Activated CD4-positive, alpha-beta T cell treated with anti-CD3 and anti-CD28 coated beads, Interleukin-2, Interleukin-4, amounts not matched to agents 100 ng/mL and 50 ng/mL, durations not matched to agents 16 hours and 8 hours (primary cell): ENCODE data around the gene C2CD5.
"Not testable (repeated sequence)": the region's sequence is repeated elsewhere in the genome, so short reads cannot be mapped to it uniquely, and the experiment has no call there.

Experiments
- DNase-seq: peaks from one replicate; pipeline ENCODE4 v3.0.0-alpha.2; 2020; ENCODE audit warnings: low spot score

The C2CD5 gene

GRCh38 chr12:22476133-22476532 lies 68.2 kb downstream of the C2CD5 start:
- no peak for DNase-seq

GRCh38 chr12:22474970-22475720 lies 69.2 kb downstream of the C2CD5 start:
- DNase-seq, result no peak

- DNase-seq, result no peak
Measured at GRCh38 chr12:22473212-22473611, 71.1 kb downstream of the C2CD5 start.

GRCh38 chr12:22467190-22467589 lies 77.2 kb downstream of the C2CD5 start:
- DNase-seq, result no peak

- no peak for DNase-seq
Measured at GRCh38 chr12:22463306-22463705, 81.0 kb downstream of the C2CD5 start.

- no peak for DNase-seq
Measured at GRCh38 chr12:22461786-22462185, 82.6 kb downstream of the C2CD5 start.

- peak; percentile 48 for DNase-seq
Measured at GRCh38 chr12:22459838-22460490, 84.4 kb downstream of the C2CD5 start.

GRCh38 chr12:22458298-22458937 lies 85.9 kb downstream of the C2CD5 start:
- DNase-seq, result no peak

GRCh38 chr12:22457085-22457484 lies 87.3 kb downstream of the C2CD5 start:
- DNase-seq, result no peak

GRCh38 chr12:22453511-22453910 lies 90.8 kb downstream of the C2CD5 start:
- no peak for DNase-seq

GRCh38 chr12:22447223-22447622 lies 97.1 kb downstream of the C2CD5 start:
- DNase-seq, result no peak

- DNase-seq, result not testable (repeated sequence)
Measured at GRCh38 chr12:22444317-22444665, 100.1 kb downstream of the C2CD5 start.

GRCh38 chr12:22443379-22444316 lies 100.7 kb downstream of the C2CD5 start:
- DNase-seq, result peak; percentile 75

GRCh38 chr12:22437031-22437806 lies 107.1 kb downstream of the C2CD5 start:
- DNase-seq, result no peak

- DNase-seq, result no peak
Measured at GRCh38 chr12:22435583-22435982, 108.8 kb downstream of the C2CD5 start.

GRCh38 chr12:22431693-22432251 lies 112.6 kb downstream of the C2CD5 start:
- no peak for DNase-seq

- no peak for DNase-seq
Measured at GRCh38 chr12:22416801-22417200, 127.5 kb downstream of the C2CD5 start.

GRCh38 chr12:22415342-22416309 lies 128.7 kb downstream of the C2CD5 start:
- no peak for DNase-seq

GRCh38 chr12:22414742-22415141 lies 129.6 kb downstream of the C2CD5 start:
- no peak for DNase-seq

- no peak for DNase-seq
Measured at GRCh38 chr12:22413592-22413991, 130.8 kb downstream of the C2CD5 start.
